AG04449 (cell line): ENCODE data around the gene KIAA0513.

Experiments used
- CTCF ChIA-PET: fragments of 350-600 bp; formaldehyde crosslinking; extraction: SDS; loops from one replicate; lab custom pipeline; 2021; ENCODE audit warnings: antibody characterized with exemption; lab: Yijun Ruan, JAX
- POLR2A ChIA-PET: fragments of 400-600, 350-600 bp; formaldehyde crosslinking; extraction: SDS; loops from one replicate; lab custom pipeline; 2020; ENCODE audit warnings: antibody characterized with exemption, inconsistent platforms; lab: Yijun Ruan, JAX
- DNase-seq: peaks from one replicate; pipeline ENCODE4 v3.0.0-alpha.2; 2010; ENCODE audit warnings: low read depth, low spot score
- H3K4me3 ChIP-seq: 2 replicates; pipeline ENCODE4 v1.5.1; 2011; ENCODE audit warnings: low read depth, mild to moderate bottlenecking, control low read depth, low read length
- TF ChIP-seq, protein P1 (sequence below): IDR thresholded peaks from one replicate; pipeline ENCODE4 v1.5.1; 2011; ENCODE audit warnings: mild to moderate bottlenecking, moderate library complexity, low read length, control low read depth, inconsistent platforms; ENCODE audit not compliant: insufficient read depth; ENCODE audit errors: missing control alignments

KIAA0513 gene

DNA sequence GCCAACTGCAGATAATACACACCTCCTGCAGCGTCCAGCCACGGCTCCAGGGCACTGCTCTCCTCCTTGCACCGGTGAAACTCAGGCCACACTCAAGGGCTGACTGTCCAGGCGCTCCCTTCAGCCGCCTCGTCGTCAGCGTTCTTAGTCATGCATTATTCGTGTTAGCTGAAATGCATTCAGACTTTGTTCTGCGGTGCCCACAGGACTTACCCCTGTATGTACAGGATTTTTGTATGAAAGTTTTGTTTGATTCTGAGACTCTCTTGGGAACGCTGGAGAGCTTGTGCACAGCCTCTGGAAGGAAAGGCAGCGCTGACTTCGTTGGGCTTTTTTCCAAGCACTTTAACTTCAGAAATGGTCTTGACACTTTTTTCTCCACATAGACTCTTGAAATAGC, 62.6 kb downstream of the KIAA0513 start:
- ChIA-PET POLR2A (no interaction called here), CTCF (interaction anchor here (1.4 to 1.6 kb wide), 2 partner anchors 11 to 25 kb away, joined by 6 read pairs; no protein-coding TSS in a partner anchor)
- no peak overlapping the region for H3K4me3 ChIP-seq
- TF ChIP-seq, protein P1, sequence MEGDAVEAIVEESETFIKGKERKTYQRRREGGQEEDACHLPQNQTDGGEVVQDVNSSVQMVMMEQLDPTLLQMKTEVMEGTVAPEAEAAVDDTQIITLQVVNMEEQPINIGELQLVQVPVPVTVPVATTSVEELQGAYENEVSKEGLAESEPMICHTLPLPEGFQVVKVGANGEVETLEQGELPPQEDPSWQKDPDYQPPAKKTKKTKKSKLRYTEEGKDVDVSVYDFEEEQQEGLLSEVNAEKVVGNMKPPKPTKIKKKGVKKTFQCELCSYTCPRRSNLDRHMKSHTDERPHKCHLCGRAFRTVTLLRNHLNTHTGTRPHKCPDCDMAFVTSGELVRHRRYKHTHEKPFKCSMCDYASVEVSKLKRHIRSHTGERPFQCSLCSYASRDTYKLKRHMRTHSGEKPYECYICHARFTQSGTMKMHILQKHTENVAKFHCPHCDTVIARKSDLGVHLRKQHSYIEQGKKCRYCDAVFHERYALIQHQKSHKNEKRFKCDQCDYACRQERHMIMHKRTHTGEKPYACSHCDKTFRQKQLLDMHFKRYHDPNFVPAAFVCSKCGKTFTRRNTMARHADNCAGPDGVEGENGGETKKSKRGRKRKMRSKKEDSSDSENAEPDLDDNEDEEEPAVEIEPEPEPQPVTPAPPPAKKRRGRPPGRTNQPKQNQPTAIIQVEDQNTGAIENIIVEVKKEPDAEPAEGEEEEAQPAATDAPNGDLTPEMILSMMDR: no peak
- DNase-seq: no peak

DNA sequence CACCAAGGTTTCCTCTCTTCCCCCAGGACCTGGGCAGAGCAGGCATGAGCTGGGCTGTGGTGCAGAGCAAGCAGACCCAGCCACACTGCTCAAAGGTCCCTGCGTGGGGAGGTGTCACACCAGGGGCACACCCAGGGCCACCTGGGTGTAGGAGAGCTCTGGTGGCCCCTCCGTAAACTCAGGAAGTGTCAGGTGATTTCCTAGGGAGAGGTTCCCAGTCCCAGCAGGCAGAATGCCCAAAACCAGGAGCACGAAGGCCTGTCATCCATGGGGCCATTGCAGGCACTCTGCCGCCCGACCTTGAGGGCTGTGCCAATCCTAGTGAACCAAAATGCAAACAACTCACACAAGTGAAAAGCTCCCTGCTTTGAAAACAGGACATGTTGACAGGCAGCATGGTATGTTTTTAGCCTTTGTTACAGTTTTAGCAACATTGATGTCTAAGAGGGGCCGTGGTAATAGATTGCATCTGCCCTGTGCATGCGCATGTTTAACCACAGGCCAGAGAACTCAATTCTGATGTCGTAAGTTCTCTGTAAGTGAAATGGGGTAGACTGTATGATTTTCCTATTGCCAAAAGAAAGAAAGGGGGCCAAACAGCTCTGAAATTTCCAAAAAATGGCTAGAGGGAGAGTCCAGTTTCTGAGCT, 63.4 kb downstream of the KIAA0513 start:
- CTCF ChIA-PET: interaction anchor here (0.8 to 1.6 kb wide), 4 partner anchors 10 to 139 kb away, joined by 3 to 6 read pairs (median 6); no protein-coding TSS in a partner anchor
- POLR2A ChIA-PET: no interaction called here
- TF ChIP-seq, protein P1: no peak
- no peak for DNase-seq
- H3K4me3 ChIP-seq: no peak overlapping the region

DNA sequence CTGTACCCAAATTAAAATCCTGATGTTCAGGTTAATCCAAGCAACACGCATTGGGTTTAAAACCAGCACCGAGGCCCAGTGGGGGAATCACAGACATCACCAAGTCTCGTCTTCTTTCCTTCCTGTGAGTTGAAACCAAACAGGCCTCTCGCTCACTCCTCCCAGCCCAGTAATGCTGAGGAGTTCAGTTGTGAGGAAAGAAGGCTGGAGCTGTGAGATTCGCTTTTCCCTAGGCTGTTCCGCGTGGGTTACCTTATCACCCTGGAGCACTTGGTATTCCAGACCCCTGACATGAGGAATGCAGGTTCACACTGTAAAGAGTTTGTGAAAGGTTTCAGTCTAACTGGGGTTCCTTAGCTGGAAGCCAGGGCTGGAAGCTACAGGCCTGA, 63.9 kb downstream of the KIAA0513 start:
- POLR2A ChIA-PET: no interaction called here
- DNase-seq: no peak
- TF ChIP-seq, protein P1: no peak
- CTCF ChIA-PET: interaction anchor here (0.8 to 1.6 kb wide), 4 partner anchors 9 to 139 kb away, joined by 3 to 6 read pairs (median 6); no protein-coding TSS in a partner anchor
- H3K4me3 ChIP-seq: no peak overlapping the region

DNA sequence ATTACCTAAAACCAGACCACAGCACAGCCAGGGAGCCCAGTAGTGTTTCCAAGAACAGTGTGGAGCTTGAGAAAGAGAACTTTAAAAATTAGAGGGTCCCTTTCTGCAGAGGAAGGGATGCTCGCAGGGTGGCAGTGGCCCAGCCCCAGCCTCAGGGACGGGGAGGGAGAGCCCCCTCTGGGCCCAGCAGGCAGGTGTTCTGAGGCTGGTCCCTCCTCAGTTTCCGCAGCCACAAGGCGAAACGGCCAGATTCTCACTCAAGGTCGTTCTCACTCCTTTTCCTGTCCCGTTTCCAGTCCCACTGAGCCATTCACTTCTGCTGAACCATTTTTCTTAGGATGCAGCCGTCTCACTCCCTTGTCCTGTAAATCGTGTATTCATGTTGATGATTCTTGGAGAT, 64.7 kb downstream of the KIAA0513 start:
- POLR2A ChIA-PET: no interaction called here
- CTCF ChIA-PET: no interaction called here
- H3K4me3 ChIP-seq: no peak overlapping the region
- TF ChIP-seq, protein P1: no peak
- DNase-seq: no peak

DNA sequence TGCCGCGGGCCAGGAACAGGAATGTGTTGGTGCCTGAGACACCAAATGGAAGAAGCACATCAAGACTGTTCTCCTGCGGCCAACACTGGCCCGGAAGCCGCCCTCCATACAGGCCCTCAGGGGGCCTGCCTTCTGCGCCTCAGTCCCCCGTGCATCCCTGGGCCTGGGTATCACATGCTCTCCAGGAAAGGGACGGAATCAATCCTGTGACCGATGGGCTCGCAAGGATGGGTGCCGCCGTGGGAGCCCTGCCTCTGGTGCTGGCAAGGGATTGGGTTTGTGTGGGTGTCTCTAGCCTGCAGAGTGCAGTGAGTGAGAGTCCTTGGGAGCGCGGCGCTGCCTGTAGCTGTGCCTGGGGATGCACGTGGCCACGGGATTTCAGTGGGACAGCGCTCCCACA, 65.3 kb downstream of the KIAA0513 start:
- no peak for DNase-seq
- H3K4me3 ChIP-seq: no peak overlapping the region
- POLR2A ChIA-PET: no interaction called here
- CTCF ChIA-PET: no interaction called here
- TF ChIP-seq, protein P1: no peak

DNA sequence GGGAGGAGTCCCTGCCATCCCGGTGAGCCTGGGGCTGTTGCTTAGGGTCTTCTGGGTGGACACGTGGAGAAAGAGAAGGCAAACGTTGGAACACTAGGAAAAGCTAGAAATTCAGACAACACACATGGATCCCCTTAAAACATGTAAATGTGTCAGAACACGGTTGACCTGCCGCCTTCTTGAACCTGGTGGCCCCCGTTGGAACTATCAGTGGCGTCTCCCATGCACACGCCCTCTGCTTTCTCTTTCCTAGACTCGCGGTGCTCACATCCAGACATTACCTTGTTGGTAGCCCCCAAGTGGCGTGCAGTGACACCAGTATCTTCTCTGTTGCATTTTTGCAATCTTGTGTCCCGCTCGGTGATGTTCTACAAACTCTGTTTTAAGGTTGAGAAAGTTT, 66.1 kb downstream of the KIAA0513 start:
- POLR2A ChIA-PET: no interaction called here
- CTCF ChIA-PET: no interaction called here
- TF ChIP-seq, protein P1: no peak

More for the DNA sequence above, 66.1 kb downstream of the KIAA0513 start:
- no peak for DNase-seq
- no peak overlapping the region for H3K4me3 ChIP-seq
